PC-9 (cell line): ENCODE data around the gene CCDC148. TPM values are rescaled to one million over a fixed set of nuclear protein-coding genes. Genes with fewer than 3 reads are reported as not detected.
"Not testable (repeated sequence)": the region's sequence is repeated elsewhere in the genome, so short reads cannot be mapped to it uniquely, and the experiment has no call there.

Experiments used
- BruUV-seq: library from RNA; stranded (reverse); fragments of 400-500 nt; replicated peaks from 2 replicates; lab custom pipeline; 2021; lab: Mats Ljungman, UMichigan
- CTCF ChIA-PET: fragments of 300-600 bp; sonication (Branson Sonifier 250); formaldehyde crosslinking; loops from one replicate; lab custom pipeline; 2022; ENCODE audit warnings: antibody characterized with exemption; lab: Charles Lee
- POLR2A ChIA-PET: fragments of 300-600 bp; sonication (Branson Sonifier 250); formaldehyde crosslinking; loops from one replicate; lab custom pipeline; 2022; ENCODE audit warnings: antibody characterized with exemption; ENCODE audit not compliant: unreplicated experiment; lab: Charles Lee
- DNase-seq, 2 experiments: peaks; one replicate each; pipeline versions ENCODE4 v3.0.0 to v3.0.0-alpha.2; 2015 to 2022; ENCODE audit warnings: mixed read lengths in 1 of 2
- H2AFZ ChIP-seq: fragments of 200-600 bp; sonication (generic); 2 replicates; pipeline ENCODE4 v1.8.1; 2017; ENCODE audit warnings: antibody characterized with exemption
- H3F3A ChIP-seq: fragments of 200-600 bp; sonication (generic); 2 replicates; pipeline ENCODE4 v1.8.1; 2017; ENCODE audit warnings: antibody characterized with exemption, mild to moderate bottlenecking, low read depth; ENCODE audit not compliant: insufficient read depth
- H3K27ac ChIP-seq: fragments of 200-600 bp; sonication (generic); 2 replicates; pipeline ENCODE4 v1.6.1; 2016; ENCODE audit warnings: mixed run types
- H3K27me3 ChIP-seq: fragments of 200-600 bp; sonication (generic); 2 replicates; pipeline ENCODE4 v1.6.1; 2016; ENCODE audit warnings: low read depth, mixed run types; ENCODE audit not compliant: insufficient read depth
- H3K36me3 ChIP-seq: fragments of 200-600 bp; sonication (generic); 2 replicates; pipeline ENCODE4 v1.6.1; 2016; ENCODE audit warnings: low read depth, mixed run types
- H3K4me1 ChIP-seq: fragments of 200-600 bp; sonication (generic); replicated peaks from 2 replicates; pipeline ENCODE4 v1.6.1; 2016; ENCODE audit warnings: mixed run types; ENCODE audit not compliant: insufficient read depth
- H3K4me2 ChIP-seq: fragments of 200-600 bp; sonication (generic); 2 replicates; pipeline ENCODE4 v1.6.1; 2017; ENCODE audit warnings: mixed run types
- H3K4me3 ChIP-seq: fragments of 200-600 bp; sonication (generic); 2 replicates; pipeline ENCODE4 v1.6.1; 2016; ENCODE audit warnings: mixed run types
- H3K79me2 ChIP-seq: fragments of 200-600 bp; sonication (generic); 2 replicates; pipeline ENCODE4 v1.6.1; 2017; ENCODE audit warnings: low read depth, mixed run types
- H3K9me2 ChIP-seq: fragments of 200-600 bp; sonication (generic); 2 replicates; pipeline ENCODE4 v1.8.1; 2017; ENCODE audit warnings: mild to moderate bottlenecking; ENCODE audit not compliant: insufficient read depth
- H3K9me3 ChIP-seq: fragments of 200-600 bp; sonication (generic); 2 replicates; pipeline ENCODE4 v1.8.1; 2016; ENCODE audit warnings: low read depth; ENCODE audit not compliant: insufficient read depth
- H4K20me1 ChIP-seq: fragments of 200-600 bp; sonication (generic); 2 replicates; pipeline ENCODE4 v1.8.1; 2017; ENCODE audit not compliant: insufficient read depth
- EZH2 ChIP-seq: fragments of 200-600 bp; sonication (generic); IDR thresholded peaks from 2 replicates; pipeline ENCODE4 v1.8.0; 2017; ENCODE audit warnings: antibody characterized with exemption, low read depth
- intact Hi-C: fragments of 100-400 bp; cut with micrococcal nuclease; formaldehyde crosslinking; loops from one replicate; pipeline ENCODE4 v1.10.0; 2022; ENCODE audit not compliant: unreplicated experiment
- total RNA-seq: library from RNA; stranded (reverse); gene quantifications from 2 replicates; pipeline ENCODE4 v1.2.3, GENCODE V29; 2021
- TF ChIP-seq, protein P1 (sequence below): fragments of 200-600 bp; sonication (generic); conservative IDR thresholded peaks from 2 replicates; pipeline ENCODE4 v1.6.1; 2017; ENCODE audit warnings: mixed run types, antibody characterized with exemption, mild to moderate bottlenecking, moderate library complexity

CCDC148 gene
- total RNA-seq, 1 experiment from 2014 or later: 1.8 TPM

DNA sequence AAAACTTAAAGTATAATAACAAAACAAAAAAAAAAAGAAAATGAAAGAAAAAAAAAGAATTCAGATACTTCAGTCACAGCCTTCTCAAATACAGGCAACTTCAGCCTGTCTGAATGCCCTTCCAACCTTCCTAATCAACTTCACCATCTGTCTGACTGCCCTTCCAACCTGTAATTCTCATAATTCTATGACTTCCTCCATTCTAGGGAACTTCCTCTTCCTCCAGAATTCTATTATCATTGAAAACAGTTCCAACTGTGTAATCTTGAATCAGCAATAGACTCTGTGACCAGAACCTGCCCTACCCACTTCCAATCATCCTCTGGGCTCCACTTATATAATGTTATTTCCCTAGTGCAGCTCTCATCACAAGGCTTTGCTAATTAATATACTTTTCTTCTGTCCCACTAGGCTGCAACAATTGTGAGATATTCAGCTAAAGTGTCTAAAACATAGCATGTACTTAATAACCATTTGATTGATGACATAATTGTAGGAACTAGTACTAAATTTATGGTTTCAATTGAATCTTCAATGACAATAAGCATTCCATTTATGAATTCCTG is 227.5 kb downstream of the CCDC148 start:
- Histone ChIP-seq H3K36me3 (no peaks in the 10 kb centered on the region), H3K79me2 (no peaks in the 10 kb centered on the region), H2AFZ (no peak overlapping the region), H3K4me1 (0 out of 2 replicates have a peak, but pooled peaks cover 8% of the 10 kb centered on the region), H3K9me2 (no peaks in the 10 kb centered on the region), H3K4me3 (no peak overlapping the region), H3K27ac (no peak overlapping the region), H3K27me3 (peaks cover 7% of the 10 kb centered on the region; the same call in 1 of the 2 replicates), H4K20me1 (no peaks in the 10 kb centered on the region), H3K4me2 (no peak overlapping the region), H3F3A (no peaks in the 10 kb centered on the region), H3K9me3 (no peaks in the 10 kb centered on the region)
- intact Hi-C loops: no loop called here
- no peak for DNase-seq
- ChIA-PET CTCF (no interaction called here), POLR2A (no interaction called here)
- no peak for TF ChIP-seq EZH2
- TF ChIP-seq, protein P1, sequence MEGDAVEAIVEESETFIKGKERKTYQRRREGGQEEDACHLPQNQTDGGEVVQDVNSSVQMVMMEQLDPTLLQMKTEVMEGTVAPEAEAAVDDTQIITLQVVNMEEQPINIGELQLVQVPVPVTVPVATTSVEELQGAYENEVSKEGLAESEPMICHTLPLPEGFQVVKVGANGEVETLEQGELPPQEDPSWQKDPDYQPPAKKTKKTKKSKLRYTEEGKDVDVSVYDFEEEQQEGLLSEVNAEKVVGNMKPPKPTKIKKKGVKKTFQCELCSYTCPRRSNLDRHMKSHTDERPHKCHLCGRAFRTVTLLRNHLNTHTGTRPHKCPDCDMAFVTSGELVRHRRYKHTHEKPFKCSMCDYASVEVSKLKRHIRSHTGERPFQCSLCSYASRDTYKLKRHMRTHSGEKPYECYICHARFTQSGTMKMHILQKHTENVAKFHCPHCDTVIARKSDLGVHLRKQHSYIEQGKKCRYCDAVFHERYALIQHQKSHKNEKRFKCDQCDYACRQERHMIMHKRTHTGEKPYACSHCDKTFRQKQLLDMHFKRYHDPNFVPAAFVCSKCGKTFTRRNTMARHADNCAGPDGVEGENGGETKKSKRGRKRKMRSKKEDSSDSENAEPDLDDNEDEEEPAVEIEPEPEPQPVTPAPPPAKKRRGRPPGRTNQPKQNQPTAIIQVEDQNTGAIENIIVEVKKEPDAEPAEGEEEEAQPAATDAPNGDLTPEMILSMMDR: no peak
- BruUV-seq: no TSS peak

DNA sequence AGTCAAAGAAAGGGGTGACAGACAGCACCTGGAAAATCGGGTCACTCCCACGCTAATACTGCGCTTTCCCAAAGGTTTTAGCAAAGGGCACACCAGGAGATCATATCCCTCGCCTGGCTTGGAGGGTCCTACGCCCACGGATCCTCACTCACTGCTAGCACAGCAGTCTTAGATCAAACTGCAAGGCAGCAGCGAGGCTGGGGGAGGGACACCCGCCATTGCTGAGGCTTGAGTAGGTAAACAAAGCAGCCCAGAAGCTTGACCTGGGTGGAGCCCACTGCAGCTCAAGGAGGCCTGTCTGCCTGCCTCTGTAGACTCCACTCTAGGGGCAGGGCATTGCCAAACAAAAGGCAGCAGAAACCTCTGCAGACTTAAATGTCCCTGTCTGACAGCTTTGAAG is 233.5 kb downstream of the CCDC148 start:
- H3K4me1 ChIP-seq, H3K27me3 ChIP-seq, CTCF ChIA-PET, H3K9me2 ChIP-seq, intact Hi-C loops, H3F3A ChIP-seq, POLR2A ChIA-PET, H3K79me2 ChIP-seq, H4K20me1 ChIP-seq, BruUV-seq, H3K9me3 ChIP-seq, DNase-seq, H3K27ac ChIP-seq, H2AFZ ChIP-seq, H3K4me3 ChIP-seq, H3K4me2 ChIP-seq, H3K36me3 ChIP-seq: not testable (repeated sequence)

- ChIA-PET POLR2A (no interaction called here), CTCF (no interaction called here)
- Histone ChIP-seq H3K4me1 (no peaks in the 10 kb centered on the region), H2AFZ (no peak overlapping the region), H3K27ac (no peak overlapping the region), H3K4me2 (no peak overlapping the region), H3K4me3 (no peak overlapping the region), H4K20me1 (no peaks in the 10 kb centered on the region), H3K36me3 (no peaks in the 10 kb centered on the region), H3K27me3 (no peaks in the 10 kb centered on the region), H3K79me2 (no peaks in the 10 kb centered on the region), H3K9me3 (no peaks in the 10 kb centered on the region), H3F3A (no peaks in the 10 kb centered on the region), H3K9me2 (no peaks in the 10 kb centered on the region)
- intact Hi-C loops: no loop called here
- no peak for DNase-seq
- BruUV-seq: no TSS peak
- TF ChIP-seq, protein P1: no peak
- no peak for TF ChIP-seq EZH2
Observed at GRCh38 chr2:158221063-158222020, 235.2 kb downstream of the CCDC148 start.
